Measurements from ENCODE around the gene SLC37A1. TPM values are rescaled to one million over a fixed set of nuclear protein-coding genes. Genes with fewer than 3 reads are reported as not detected.

The SLC37A1 gene
- total RNA-seq, 2 experiments from 2014 or later: 12.7 to 13.3 TPM

DNA sequence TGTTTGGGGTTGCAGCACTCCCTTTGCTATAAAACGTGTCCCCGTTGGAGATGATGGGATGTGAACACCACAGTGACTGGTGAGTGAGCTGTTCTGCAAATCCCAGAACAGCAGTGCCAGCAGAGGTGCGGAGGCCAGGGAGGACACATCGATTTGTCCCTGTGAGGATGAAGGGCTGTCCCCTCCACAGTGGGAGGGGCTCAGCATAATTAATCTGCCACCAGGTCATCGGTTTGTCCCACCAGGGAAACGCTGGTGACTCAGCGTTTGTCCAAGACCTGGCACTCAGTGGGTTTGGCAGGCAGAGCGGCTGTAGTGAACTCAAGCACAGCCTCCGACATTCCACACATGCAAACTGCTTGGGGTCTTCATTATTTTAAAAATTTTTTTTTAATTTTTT, 117.0 kb downstream of the SLC37A1 start:
- Mint-ChIP-seq H3K4me1 (no peaks in the 10 kb centered on the region), H3K4me3 (no peak overlapping the region), H3K9me3 (no peaks in the 10 kb centered on the region), H3K27me3 (peaks cover 17% of the 10 kb centered on the region), H3K27ac (no peak overlapping the region), H3K36me3 (ENCODE audit: low read depth) (no peaks in the 10 kb centered on the region)
- ChIA-PET CTCF (no interaction called here), POLR2A (no interaction called here)
- no peak for DNase-seq

Other genes with a start within 250 kb of the SLC37A1 start
- gene TFF3, start 198.4 kb upstream of the SLC37A1 start, total RNA-seq: not detected
- not detected for gene TFF2, start 162.9 kb upstream of the SLC37A1 start, total RNA-seq
- gene TFF1, start 147.3 kb upstream of the SLC37A1 start, total RNA-seq: not detected
- 10 to 100 TPM; 24.6 to 24.8 TPM for gene TMPRSS3, start 117.8 kb upstream of the SLC37A1 start, total RNA-seq
- gene UBASH3A, start 110.0 kb upstream of the SLC37A1 start, total RNA-seq: 10 to 100 TPM; 67.8 to 70.6 TPM
- not detected for gene RSPH1, start 17.6 kb upstream of the SLC37A1 start, total RNA-seq
- 10 to 100 TPM; 13.9 to 14.3 TPM for gene PDE9A, start 139.8 kb downstream of the SLC37A1 start, total RNA-seq